Activated naive CD8-positive, alpha-beta T cell treated with anti-CD3 and anti-CD28 coated beads for 36 hours (primary cell): ENCODE results near the gene PEX14. TPM values are rescaled to one million over a fixed set of nuclear protein-coding genes. Genes with fewer than 3 reads are reported as not detected.

Experiments
- total RNA-seq, 2 experiments: library from RNA; stranded (reverse); gene quantifications; one replicate each; pipeline ENCODE4 v1.2.3, GENCODE V29; 2021

PEX14 gene
- total RNA-seq, 2 experiments from 2014 or later, result 19.1 to 19.6 TPM

Other genes with a start within 250 kb of the PEX14 start
- 100 to 1,000 TPM; 135 TPM for gene PGD, start 75.9 kb upstream of the PEX14 start, total RNA-seq
- 10 to 100 TPM; 28.5 to 30.6 TPM for gene CENPS, start 44.5 kb upstream of the PEX14 start, total RNA-seq
- gene CORT, start 24.9 kb upstream of the PEX14 start, total RNA-seq, result not detected
- gene DFFA, start 2.4 kb upstream of the PEX14 start, total RNA-seq, result 100 to 1,000 TPM; 102 to 103 TPM